Upper lobe of left lung (tissue), 6 donors: ENCODE data around the gene FBLN1. TPM values are rescaled to one million over a fixed set of nuclear protein-coding genes. Genes with fewer than 3 reads are reported as not detected.

Source experiments
- ATAC-seq, 2 donors: fragments of 200-7000 bp; cut with Tn5 transposase; one replicate each; pipeline ENCODE4 v1.9.1; 2022; ENCODE audit warnings: mild to moderate bottlenecking in 2 of 2, moderate library complexity in 2 of 2; ENCODE audit not compliant: low FRiP score in 2 of 2
- DNase-seq, 2 donors: peaks; one replicate each; pipeline ENCODE4 v3.0.0-alpha.2; 2019 to 2020
- H3K27ac ChIP-seq, 4 donors: fragments of 200-600 bp; sonication (generic); one replicate each; pipeline ENCODE4 v1.5.1; 2016 to 2019
- H3K27me3 ChIP-seq, 4 donors: fragments of 200-600 bp; sonication (generic); one replicate each; pipeline ENCODE4 v1.5.1; 2017 to 2019
- H3K36me3 ChIP-seq, 4 donors: fragments of 200-600 bp; sonication (generic); one replicate each; pipeline ENCODE4 v1.5.1; 2016 to 2019
- H3K4me1 ChIP-seq, 4 donors: fragments of 200-600 bp; sonication (generic); one replicate each; pipeline ENCODE4 v1.5.1; 2018 to 2019
- H3K4me3 ChIP-seq, 4 donors: fragments of 200-600 bp; sonication (generic); one replicate each; pipeline ENCODE4 v1.5.1; 2017 to 2019; ENCODE audit warnings: mild to moderate bottlenecking in 2 of 4, moderate library complexity in 1 of 4
- H3K9me3 ChIP-seq, 4 donors: fragments of 200-600 bp; sonication (generic); one replicate each; pipeline ENCODE4 v1.5.1; 2018 to 2019
- EP300 ChIP-seq, 4 donors: sonication (generic); formaldehyde crosslinking; IDR thresholded peaks; one replicate each; pipeline ENCODE4 v1.5.1; 2017; ENCODE audit warnings: antibody characterized with exemption in 4 of 4, control low read depth in 2 of 4
- POLR2A ChIP-seq, 4 donors: fragments of 450-650 bp; IDR thresholded peaks; one replicate each; pipeline ENCODE4 v1.5.1; 2016 to 2017; ENCODE audit warnings: antibody characterized with exemption in 4 of 4, mild to moderate bottlenecking in 2 of 4
- POLR2AphosphoS5 ChIP-seq, 2 donors: sonication (generic); formaldehyde crosslinking; IDR thresholded peaks; one replicate each; pipeline ENCODE4 v1.5.1; 2017; ENCODE audit warnings: antibody characterized with exemption in 2 of 2
- WGBS, 2 donors: methylation state at CpG; one replicate each; pipeline ENCODE4 v1.1.5; 2017 to 2018; 5-methylcytosine and 5-hydroxymethylcytosine counted together
- total RNA-seq, 6 donors: library from RNA; depleted of rRNA in 4 of 6; stranded (reverse); fragments of >200 nt in 4 of 6; gene quantifications; one replicate each; pipeline versions ENCODE4 v1.1.0 to v1.2.1, GENCODE V29; 2016 to 2021
- TF ChIP-seq, protein P1 (sequence below), 6 experiments: fragments of 450-650 bp in 4 of 6; fragments of 200-600 bp in 2 of 6; sonication (generic) in 2 of 6; IDR thresholded peaks; one replicate each; pipeline ENCODE4 v1.5.1; 2016 to 2019; ENCODE audit warnings: antibody characterized with exemption in 6 of 6
- donor health status: DM: no; HTN: no; CAD: no; lungs with moderate emphysema.
- donor health status: DM: no; HTN: yes; CAD: no; lungs with severe emphysema.

The FBLN1 gene
- total RNA-seq, 6 donors from 2014 or later = 63.9 to 523 (median 207) TPM

DNA sequence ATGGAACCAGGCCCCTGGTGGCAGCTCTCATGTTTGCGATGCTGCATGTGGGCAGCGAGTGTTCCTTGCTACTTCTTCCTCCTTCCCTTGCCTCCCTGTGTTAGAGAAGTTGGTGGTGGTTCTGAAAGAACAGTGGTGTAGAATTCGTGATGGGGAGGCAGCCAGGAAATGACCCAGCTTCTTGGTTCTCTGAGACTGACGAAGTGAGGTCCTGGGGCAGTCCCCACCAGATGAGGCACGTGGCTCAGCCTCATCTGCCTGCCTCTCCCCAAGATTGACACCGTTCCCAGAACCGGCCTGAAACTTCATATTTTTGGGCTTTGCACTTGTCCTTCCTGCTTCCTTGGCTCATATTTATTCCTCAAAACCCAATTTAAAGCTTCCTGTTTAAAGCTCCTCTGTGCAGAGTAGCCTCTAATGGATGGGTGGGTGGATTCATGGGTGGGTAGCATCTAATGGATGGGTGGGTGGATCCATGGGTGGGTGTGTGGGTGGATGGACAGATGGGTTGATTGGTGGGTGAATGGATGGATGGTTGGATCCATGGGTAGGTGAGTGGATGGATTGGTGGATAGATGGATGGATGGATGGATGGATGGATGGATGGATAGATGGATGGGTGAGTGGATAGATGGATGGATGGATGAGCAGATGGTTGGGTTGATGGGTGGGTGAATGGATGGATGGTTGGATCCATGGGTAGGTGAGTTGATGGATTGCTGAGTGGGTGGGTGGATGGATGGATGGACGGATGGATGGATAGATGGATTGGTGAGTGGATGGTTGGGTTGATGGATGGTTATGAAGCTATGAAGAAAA lies 91.6 kb downstream of the FBLN1 start:
- Histone ChIP-seq H3K9me3 (no peaks in the 10 kb centered on the region), H3K4me3 (no peak overlapping the region), H3K4me1 (peaks cover 0 to 4% (median 0%) of the 10 kb centered on the region in 4 donors), H3K36me3 (no peaks in the 10 kb centered on the region), H3K27ac (no peak overlapping the region), H3K27me3 (no peaks in the 10 kb centered on the region)
- WGBS, 2 donors = 69% methylated on average over 8 of the region's 8 CpGs
- TF ChIP-seq, protein P1, sequence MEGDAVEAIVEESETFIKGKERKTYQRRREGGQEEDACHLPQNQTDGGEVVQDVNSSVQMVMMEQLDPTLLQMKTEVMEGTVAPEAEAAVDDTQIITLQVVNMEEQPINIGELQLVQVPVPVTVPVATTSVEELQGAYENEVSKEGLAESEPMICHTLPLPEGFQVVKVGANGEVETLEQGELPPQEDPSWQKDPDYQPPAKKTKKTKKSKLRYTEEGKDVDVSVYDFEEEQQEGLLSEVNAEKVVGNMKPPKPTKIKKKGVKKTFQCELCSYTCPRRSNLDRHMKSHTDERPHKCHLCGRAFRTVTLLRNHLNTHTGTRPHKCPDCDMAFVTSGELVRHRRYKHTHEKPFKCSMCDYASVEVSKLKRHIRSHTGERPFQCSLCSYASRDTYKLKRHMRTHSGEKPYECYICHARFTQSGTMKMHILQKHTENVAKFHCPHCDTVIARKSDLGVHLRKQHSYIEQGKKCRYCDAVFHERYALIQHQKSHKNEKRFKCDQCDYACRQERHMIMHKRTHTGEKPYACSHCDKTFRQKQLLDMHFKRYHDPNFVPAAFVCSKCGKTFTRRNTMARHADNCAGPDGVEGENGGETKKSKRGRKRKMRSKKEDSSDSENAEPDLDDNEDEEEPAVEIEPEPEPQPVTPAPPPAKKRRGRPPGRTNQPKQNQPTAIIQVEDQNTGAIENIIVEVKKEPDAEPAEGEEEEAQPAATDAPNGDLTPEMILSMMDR (IDR thresholded peaks at IDR 0.05) = no peak
- TF ChIP-seq POLR2AphosphoS5 (IDR thresholded peaks at IDR 0.05) (no peak), EP300 (IDR thresholded peaks at IDR 0.05) (no peak), POLR2A (IDR thresholded peaks at IDR 0.05) (no peak)
- ATAC-seq = no peak
- no peak for DNase-seq

DNA sequence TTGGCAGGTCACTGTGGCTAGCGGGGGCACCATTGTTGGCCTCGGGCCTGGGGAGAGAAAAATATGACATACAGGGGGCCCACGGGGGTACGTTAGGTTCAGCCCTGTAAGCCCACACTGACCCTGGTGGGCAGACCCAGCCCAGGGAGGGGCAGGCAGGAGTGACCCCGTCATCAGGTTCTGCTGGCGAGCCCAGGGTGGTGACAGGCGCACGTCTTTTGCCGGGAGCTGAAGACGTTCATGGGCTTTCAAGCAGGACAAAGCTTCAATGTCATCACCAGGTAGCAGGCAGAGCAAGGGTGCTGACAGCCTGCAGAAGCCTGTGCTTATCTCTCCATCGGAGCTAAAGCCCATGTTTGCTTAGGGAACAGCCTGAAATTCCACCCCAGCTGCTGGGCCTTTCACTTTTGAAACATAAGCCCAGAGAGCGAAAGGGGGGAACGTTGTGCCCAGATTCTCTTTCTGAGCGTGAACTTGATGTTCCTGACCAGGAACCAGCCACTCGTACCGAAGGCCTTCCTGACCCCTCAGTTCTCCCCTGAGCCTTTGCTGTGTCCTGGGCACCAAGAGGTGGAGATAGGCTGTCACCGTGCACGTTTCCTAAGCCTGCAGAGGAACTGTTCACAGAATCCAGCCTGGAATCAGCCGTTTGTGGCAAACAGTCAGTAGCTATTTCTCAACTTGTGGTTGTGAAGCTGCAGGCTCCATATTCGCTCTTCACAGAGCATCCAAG lies 94.9 kb downstream of the FBLN1 start:
- no peaks in the 10 kb centered on the region for H3K27me3 ChIP-seq
- H3K36me3 ChIP-seq = no peaks in the 10 kb centered on the region
- WGBS, 2 donors = 57 to 62% methylated on average over 11 to 19 of the region's 20 CpGs
- no peaks in the 10 kb centered on the region for H3K9me3 ChIP-seq
- H3K4me3 ChIP-seq = no peak overlapping the region
- TF ChIP-seq POLR2AphosphoS5 (IDR thresholded peaks at IDR 0.05) = no peak
- TF ChIP-seq, protein P1 (IDR thresholded peaks at IDR 0.05) = no peak
- TF ChIP-seq EP300 (IDR thresholded peaks at IDR 0.05) = no peak
- TF ChIP-seq POLR2A (IDR thresholded peaks at IDR 0.05) = no peak
- peaks cover 0 to 4% (median 0%) of the 10 kb centered on the region in 4 donors for H3K4me1 ChIP-seq
- no peak for ATAC-seq
- no peak for DNase-seq
- no peak overlapping the region for H3K27ac ChIP-seq

DNA sequence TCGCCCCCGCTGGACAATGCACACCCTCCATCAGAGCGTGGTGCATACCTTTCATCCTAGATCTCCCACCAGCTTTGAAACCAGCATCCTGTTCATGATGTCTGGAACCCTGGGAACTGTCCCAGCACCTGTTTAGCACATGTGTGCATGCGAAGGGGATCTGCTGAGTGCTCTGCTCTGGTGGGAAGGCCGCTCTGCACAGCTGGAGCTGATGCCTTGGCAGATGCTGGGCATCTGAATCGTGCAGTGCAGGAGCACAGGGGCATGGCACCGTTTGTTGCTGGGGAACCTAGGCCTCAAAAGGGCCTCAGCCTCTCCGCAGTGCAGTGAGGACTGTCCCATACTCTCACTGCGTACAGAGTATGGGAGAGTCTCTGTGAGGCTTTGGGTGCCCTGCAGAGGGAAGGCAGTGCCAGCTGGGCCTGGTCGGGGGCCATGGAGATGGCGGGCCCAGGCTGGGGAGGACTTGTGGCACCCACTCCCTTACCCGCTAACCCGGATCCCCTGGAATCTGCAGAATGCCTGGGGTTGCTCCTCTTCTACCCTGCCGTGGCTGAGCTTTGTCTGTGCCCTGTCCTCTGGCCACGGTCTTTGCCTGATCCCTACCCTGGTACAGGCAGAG lies 96.0 kb downstream of the FBLN1 start:
- no peak overlapping the region for H3K4me3 ChIP-seq
- H3K27ac ChIP-seq = no peak overlapping the region
- no peaks in the 10 kb centered on the region for H3K9me3 ChIP-seq
- ATAC-seq (no peak), DNase-seq (no peak)
- WGBS, 2 donors = 86 to 100% methylated on average over 6 to 15 of the region's 15 CpGs
- no peaks in the 10 kb centered on the region for H3K27me3 ChIP-seq
- no peaks in the 10 kb centered on the region for H3K36me3 ChIP-seq
- H3K4me1 ChIP-seq = peaks cover 0 to 4% (median 0%) of the 10 kb centered on the region in 4 donors
- TF ChIP-seq EP300 (IDR thresholded peaks at IDR 0.05) = no peak
- TF ChIP-seq POLR2A (IDR thresholded peaks at IDR 0.05) = no peak
- TF ChIP-seq, protein P1 (IDR thresholded peaks at IDR 0.05) = no peak
- TF ChIP-seq POLR2AphosphoS5 (IDR thresholded peaks at IDR 0.05) = no peak

DNA sequence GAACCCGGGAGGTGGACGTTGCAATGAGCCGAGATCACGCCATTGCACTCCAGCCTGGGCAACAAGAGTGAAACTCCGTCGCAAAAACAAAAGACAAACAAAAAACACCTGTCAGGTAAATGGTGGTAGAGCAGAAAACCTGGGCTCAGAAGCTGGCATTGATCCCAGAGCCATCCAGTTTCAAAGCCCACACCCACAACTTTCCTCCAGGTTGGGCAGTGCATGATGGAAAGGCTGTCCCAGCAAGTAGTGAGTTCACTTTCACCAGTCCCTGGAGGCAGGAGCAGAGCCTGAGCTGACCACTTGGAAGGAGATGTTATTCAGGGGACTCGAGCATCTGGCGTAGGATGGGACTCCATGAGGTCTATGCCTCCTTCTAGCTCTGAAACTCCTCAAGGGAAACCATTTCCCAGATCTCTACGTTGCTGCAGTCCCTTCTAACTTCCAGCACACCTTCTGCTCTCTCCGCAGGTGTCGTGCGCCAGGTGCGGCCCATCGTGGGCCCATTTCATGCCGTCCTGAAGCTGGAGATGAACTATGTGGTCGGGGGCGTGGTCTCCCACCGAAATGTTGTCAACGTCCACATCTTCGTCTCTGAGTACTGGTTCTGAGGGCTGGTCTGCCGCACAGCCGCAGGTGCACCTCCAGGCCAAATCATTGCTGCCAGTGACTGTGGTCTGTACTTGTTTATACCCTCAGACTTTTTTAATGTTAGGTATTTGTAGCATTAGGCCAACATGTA lies 97.3 kb downstream of the FBLN1 start:
- TF ChIP-seq EP300 (IDR thresholded peaks at IDR 0.05) (no peak), POLR2AphosphoS5 (IDR thresholded peaks at IDR 0.05) (no peak), POLR2A (IDR thresholded peaks at IDR 0.05) (no peak)
- TF ChIP-seq, protein P1 (IDR thresholded peaks at IDR 0.05) = no peak
- DNase-seq = no peak
- H3K36me3 ChIP-seq = no peaks in the 10 kb centered on the region
- no peak overlapping the region for H3K27ac ChIP-seq
- no peaks in the 10 kb centered on the region for H3K27me3 ChIP-seq
- ATAC-seq = no peak
- 92 to 93% methylated on average over 20 to 21 of the region's 22 CpGs for WGBS, 2 donors
- peaks cover 0 to 4% (median 0%) of the 10 kb centered on the region in 4 donors for H3K4me1 ChIP-seq
- no peak overlapping the region for H3K4me3 ChIP-seq
- H3K9me3 ChIP-seq = no peaks in the 10 kb centered on the region
